ENCODE measurements around the gene NECTIN4. TPM values are rescaled to one million over a fixed set of nuclear protein-coding genes. Genes with fewer than 3 reads are reported as not detected.
A peak's percentile ranks its signal among the peaks of the same experiment; 100 is the strongest.

The NECTIN4 gene
- total RNA-seq, 1 donor from 2014 or later = 29.9 TPM

GRCh38 chr1:161047436-161048420 is 41.6 kb downstream of the NECTIN4 start:
- TF ChIP-seq CTCF (IDR thresholded peaks at IDR 0.05; ENCODE audit: unreplicated experiment) = no peak
- peaks cover 23% of the 10 kb centered on the region for H3K4me1 Mint-ChIP-seq
- no peaks in the 10 kb centered on the region for H3K27me3 Mint-ChIP-seq (ENCODE audit: low read depth)
- H3K27ac Mint-ChIP-seq = no peak overlapping the region
- H3K36me3 Mint-ChIP-seq = peaks cover 29% of the 10 kb centered on the region
- DNase-seq (ENCODE audit: low spot score in 2 of 2, unreplicated experiment in 2 of 2) = no peak
- no peak overlapping the region for H3K4me3 Mint-ChIP-seq
- peaks cover 24% of the 10 kb centered on the region for H3K9me3 Mint-ChIP-seq

GRCh38 chr1:161046605-161047228 is 42.6 kb downstream of the NECTIN4 start:
- Mint-ChIP-seq H3K36me3 (peaks cover 36% of the 10 kb centered on the region), H3K4me1 (peaks cover 23% of the 10 kb centered on the region), H3K9me3 (peaks cover 24% of the 10 kb centered on the region), H3K27me3 (ENCODE audit: low read depth) (no peaks in the 10 kb centered on the region), H3K4me3 (peak overlapping the region; percentile 91), H3K27ac (peak overlapping the region; percentile 100)
- TF ChIP-seq CTCF (IDR thresholded peaks at IDR 0.05; ENCODE audit: unreplicated experiment) = no peak
- no peak for DNase-seq (ENCODE audit: low spot score in 2 of 2, unreplicated experiment in 2 of 2)

DNA sequence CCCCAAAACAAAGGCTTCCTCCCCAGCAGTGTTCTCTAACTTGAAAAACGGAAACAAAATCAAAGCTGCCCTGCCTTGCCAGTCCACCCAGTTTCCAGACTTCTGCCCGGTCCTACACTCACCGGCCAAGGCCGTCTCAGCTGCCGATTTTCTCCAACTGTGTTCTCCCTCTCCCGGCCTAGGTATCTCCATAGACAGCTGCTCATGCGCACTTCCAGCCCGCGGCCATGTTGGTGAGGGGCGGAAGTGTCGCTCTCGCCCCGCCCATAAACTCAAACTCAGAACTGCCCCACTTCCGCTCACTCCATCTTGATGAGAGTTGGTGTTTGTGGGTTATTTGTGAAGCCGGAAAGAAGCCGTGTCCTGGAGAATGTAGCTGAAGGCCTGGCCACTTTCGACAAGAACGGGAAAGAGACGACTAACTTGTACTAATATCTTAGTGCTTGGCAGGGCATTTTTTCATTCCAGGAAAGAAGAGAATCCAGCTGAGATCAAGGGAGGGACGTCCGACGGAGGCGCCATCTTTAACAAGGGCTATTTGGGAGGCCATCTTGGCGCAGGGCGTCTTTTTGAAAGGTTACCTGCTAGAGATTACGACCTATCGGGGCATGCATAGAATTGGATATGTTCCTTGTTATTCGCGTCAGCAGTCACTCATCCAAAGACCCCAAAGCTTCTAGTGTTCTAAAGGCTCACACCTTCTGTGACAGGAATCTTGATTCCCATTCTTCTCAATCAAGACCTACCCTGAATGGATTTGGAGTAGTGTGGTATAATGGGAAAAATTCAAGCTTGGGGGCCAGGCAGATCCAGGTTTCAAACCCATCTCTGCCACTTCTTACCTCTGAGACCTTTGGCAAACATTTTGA is 43.4 kb downstream of the NECTIN4 start, which contains the start of gene USF1:
Gene USF1, minus strand, starts transcription at position 242 of the 869 bp plus-strand sequence. CDS start 2,702 bp downstream, outside the sequence.
- Mint-ChIP-seq H3K4me3 (peak within 1 kb of the TSS; percentile 91), H3K36me3 (peaks cover 39% of the 10 kb centered on the region), H3K27ac (peak within 1 kb of the TSS; percentile 100), H3K4me1 (peaks cover 23% of the 10 kb centered on the region), H3K9me3 (peaks cover 24% of the 10 kb centered on the region), H3K27me3 (ENCODE audit: low read depth) (no peaks in the 10 kb centered on the region)
- peak; percentile 17 for TF ChIP-seq CTCF (IDR thresholded peaks at IDR 0.05; ENCODE audit: unreplicated experiment)
- DNase-seq (ENCODE audit: low spot score in 2 of 2, unreplicated experiment in 2 of 2) = peak; percentile 86 to 95

GRCh38 chr1:161044908-161045735 is 44.2 kb downstream of the NECTIN4 start:
- TF ChIP-seq CTCF (IDR thresholded peaks at IDR 0.05; ENCODE audit: unreplicated experiment) = no peak
- peaks cover 43% of the 10 kb centered on the region for H3K36me3 Mint-ChIP-seq
- H3K4me3 Mint-ChIP-seq = peak overlapping the region; percentile 91
- H3K27ac Mint-ChIP-seq = peak overlapping the region; percentile 100
- DNase-seq (ENCODE audit: low spot score in 2 of 2, unreplicated experiment in 2 of 2) = peak in 1 of 2 experiments; percentile 48
- no peaks in the 10 kb centered on the region for H3K27me3 Mint-ChIP-seq (ENCODE audit: low read depth)
- H3K4me1 Mint-ChIP-seq = peaks cover 23% of the 10 kb centered on the region
- H3K9me3 Mint-ChIP-seq = peaks cover 24% of the 10 kb centered on the region

All from mesothelial cell of epicardium (in vitro differentiated cells).